K562 (cell line): Measurements from ENCODE around the gene SCO1. TPM values are rescaled to one million over a fixed set of nuclear protein-coding genes. Genes with fewer than 3 reads are reported as not detected.

Source experiments
- ATAC-seq: fragments of 200-7000 bp; cut with Tn5 transposase; 3 replicates; pipeline ENCODE4 v1.9.1; 2020; ENCODE audit warnings: moderate library complexity
- BruUV-seq: library from RNA; stranded (reverse); fragments of 400-500 nt; replicated peaks from 2 replicates; lab custom pipeline; 2021; lab: Mats Ljungman, UMichigan
- CTCF ChIA-PET: fragments of 300-600 bp; formaldehyde crosslinking; extraction: SDS; loops from one replicate; lab custom pipeline; 2021; ENCODE audit warnings: low intra/inter-chr PET ratio; lab: Yijun Ruan, JAX
- POLR2A ChIA-PET: fragments of 300-600, 350-650 bp; sonication (Branson Sonifier 250); formaldehyde crosslinking; extraction: SDS; loops from one replicate; lab custom pipeline; 2021; ENCODE audit warnings: antibody characterized with exemption, inconsistent platforms; lab: Yijun Ruan, JAX
- DNase-seq, 4 experiments: peaks; one replicate each; pipeline versions ENCODE4 v3.0.0 to v3.0.0-alpha.2; 2011 to 2018; ENCODE audit warnings: low spot score in 3 of 4, mixed read lengths in 3 of 4; ENCODE audit errors: extremely low read depth in 1 of 4
- FAIRE-seq: peaks from 2 replicates; lab custom pipeline; 2011; peaks lifted over from hg19 to GRCh38; lab: Jason Lieb, UNC
- H2AFZ ChIP-seq: 2 replicates; pipeline ENCODE4 v1.6.0; 2011; ENCODE audit warnings: low read depth, low read length, control low read depth, inconsistent platforms
- H3K27ac ChIP-seq: fragments of 200-600 bp; 3 replicates; pipeline ENCODE4 v1.8.0; 2011; ENCODE audit warnings: low read depth, mild to moderate bottlenecking, control low read depth, inconsistent platforms, low read length, moderate library complexity, mixed read lengths; ENCODE audit errors: extremely low read depth
- H3K27me3 ChIP-seq, 2 experiments: fragments of 300-600 bp in 1 of 2; 2 replicates in 1 of 2; 3 replicates in 1 of 2; pipeline versions ENCODE4 v1.6.0 to v1.8.0; 2011; ENCODE audit warnings: inconsistent platforms in 2 of 2, low read length in 2 of 2, mild to moderate bottlenecking in 1 of 2, mixed read lengths in 1 of 2, moderate library complexity in 1 of 2; ENCODE audit not compliant: control insufficient read depth in 2 of 2, insufficient read depth in 2 of 2
- H3K36me3 ChIP-seq: fragments of 300-600 bp; 3 replicates; pipeline ENCODE4 v1.8.0; 2011; ENCODE audit warnings: mild to moderate bottlenecking, low read length, inconsistent platforms; ENCODE audit not compliant: control insufficient read depth, insufficient read depth
- H3K4me1 ChIP-seq, 2 experiments: fragments of 200-600 bp in 1 of 2; replicated peaks in 1 of 2; 2 replicates in 1 of 2; 3 replicates in 1 of 2; pipeline versions ENCODE4 v1.5.1 to v1.8.0; 2011; ENCODE audit warnings: inconsistent platforms in 2 of 2, low read length in 2 of 2, mild to moderate bottlenecking in 1 of 2, mixed read lengths in 1 of 2, moderate library complexity in 1 of 2; ENCODE audit not compliant: control insufficient read depth in 2 of 2, insufficient read depth in 2 of 2
- H3K4me2 ChIP-seq: 2 replicates; pipeline ENCODE4 v1.6.1; 2011; ENCODE audit warnings: low read length, control low read depth, inconsistent platforms, mixed read lengths; ENCODE audit not compliant: insufficient read depth
- H3K4me3 ChIP-seq: fragments of 200-600 bp; sonication (generic), shearing (Covaris generic); 2 replicates; pipeline ENCODE4 v1.5.1; 2016; ENCODE audit warnings: control low read depth, inconsistent platforms
- H3K79me2 ChIP-seq: fragments of 200-600 bp; 3 replicates; pipeline ENCODE4 v1.8.0; 2011; ENCODE audit warnings: low read length, inconsistent platforms; ENCODE audit not compliant: control insufficient read depth, insufficient read depth
- H3K9ac ChIP-seq, 2 experiments: 2 replicates each; pipeline versions ENCODE4 v1.6.0 to v1.6.1; 2011; ENCODE audit warnings: low read depth in 2 of 2, low read length in 2 of 2, control low read depth in 1 of 2, inconsistent platforms in 1 of 2, mild to moderate bottlenecking in 1 of 2, mixed read lengths in 1 of 2; ENCODE audit not compliant: insufficient read depth in 1 of 2
- H3K9me1 ChIP-seq: one replicate; pipeline ENCODE4 v1.6.0; 2011; ENCODE audit warnings: inconsistent platforms, mild to moderate bottlenecking, low read length, moderate library complexity; ENCODE audit not compliant: control insufficient read depth, insufficient read depth
- H3K9me3 ChIP-seq: replicated peaks from 2 replicates; pipeline ENCODE4 v1.5.1; 2011; ENCODE audit warnings: low read depth, low read length, inconsistent platforms; ENCODE audit not compliant: control insufficient read depth, insufficient read depth
- H4K20me1 ChIP-seq: replicated peaks from 2 replicates; pipeline ENCODE4 v1.6.1; 2011; ENCODE audit warnings: low read length, inconsistent platforms, mixed read lengths; ENCODE audit not compliant: control insufficient read depth, insufficient read depth
- CHD1 ChIP-seq: fragments of 200-600 bp; sonication (generic); IDR thresholded peaks from one replicate; pipeline ENCODE4 v1.6.1; 2012; ENCODE audit warnings: mild to moderate bottlenecking, moderate library complexity, low read length, inconsistent platforms
- DNMT1 ChIP-seq: fragments of 450-650 bp; IDR thresholded peaks from 2 replicates; pipeline ENCODE4 v1.6.1; 2016; ENCODE audit warnings: antibody characterized with exemption, mild to moderate bottlenecking
- FOXJ2 ChIP-seq: fragments of 200-800 bp; sonication (Bioruptor generic); IDR thresholded peaks from 2 replicates; pipeline ENCODE4 v1.6.1; 2016; ENCODE audit warnings: missing genetic modification characterization, missing compliant biosample characterization
- JUN ChIP-seq, 2 experiments: sonication (generic) in 1 of 2; formaldehyde crosslinking in 1 of 2; IDR thresholded peaks; 2 replicates each; pipeline versions ENCODE4 v1.6.1 to v1.8.0; 2012 to 2022; ENCODE audit warnings: borderline replicate concordance in 2 of 2, mild to moderate bottlenecking in 2 of 2, improper control_type of control experiment in 1 of 2, low read depth in 1 of 2, low read length in 1 of 2, missing genetic modification reagents in 1 of 2
- NR1H2 ChIP-seq: sonication (generic); formaldehyde crosslinking; IDR thresholded peaks from 2 replicates; pipeline ENCODE4 v1.4.0; 2020; ENCODE audit warnings: mild to moderate bottlenecking, missing genetic modification reagents
- RAD21 ChIP-seq, 2 experiments: fragments of 250-450 bp in 1 of 2; fragments of 450-650 bp in 1 of 2; sonication (Bioruptor Pico) in 1 of 2; formaldehyde crosslinking in 1 of 2; IDR thresholded peaks in 1 of 2; conservative IDR thresholded peaks in 1 of 2; 2 replicates each; pipeline versions ENCODE4 v1.4.0 to v1.8.0; 2020 to 2022; ENCODE audit warnings: mild to moderate bottlenecking in 2 of 2, moderate library complexity in 1 of 2
- TBL1XR1 ChIP-seq, 2 experiments: IDR thresholded peaks; 2 replicates each; pipeline ENCODE4 v1.6.1; 2012; ENCODE audit warnings: improper control_type of control experiment in 2 of 2, low read length in 2 of 2, mild to moderate bottlenecking in 1 of 2
- TRIM24 ChIP-seq, 2 experiments: fragments of 450-650 bp; IDR thresholded peaks; 2 replicates each; pipeline ENCODE4 v1.6.1; 2016
- ZC3H11A ChIP-seq: IDR thresholded peaks from 2 replicates; pipeline ENCODE4 v1.6.1; 2012; ENCODE audit warnings: low read depth, low read length, improper control_type of control experiment
- WGBS: fragments of 100-300 bp; shearing (Covaris generic); methylation state at CpG from one replicate; pipeline ENCODE4 v1.1.6; 2016; ENCODE audit warnings: low coverage, mixed read lengths; ENCODE audit not compliant: insufficient coverage; ENCODE audit errors: missing lambda C conversion rate; 5-methylcytosine and 5-hydroxymethylcytosine counted together
- in situ Hi-C: fragments of 300-500 bp; cut with MboI; formaldehyde crosslinking; loops from 4 replicates; pipeline ENCODE4 v1.15.0; 2018; ENCODE audit warnings: inconsistent platforms, mixed read lengths
- intact Hi-C: fragments of 100-400 bp; cut with micrococcal nuclease; formaldehyde crosslinking; loops from 2 replicates; pipeline ENCODE4 v1.14.2; 2022
- polyA plus RNA-seq, 8 experiments: library from polyadenylated mRNA; depleted of rRNA in 4 of 8; stranded (reverse) in 5 of 8; unstranded in 3 of 8; fragments of >200 nt; fragmentation: Nextera tagmentation in 2 of 8; fragmentation: Illumina TruSeq in 1 of 8; extraction: Ambion mirVana in 2 of 8; extraction: Trizol in 1 of 8; gene quantifications; 2 replicates each; pipeline versions ENCODE4 v1.2.1 to v1.2.3, GENCODE V29; 2011 to 2014; ENCODE audit warnings: inconsistent platforms in 1 of 8, missing spikeins in 1 of 8
- total RNA-seq, 7 experiments: library from RNA; depleted of rRNA in 6 of 7; stranded (reverse); fragments of >200 nt in 6 of 7; fragmentation: Illumina TruSeq in 2 of 7; extraction: Trizol in 2 of 7; gene quantifications; 2 replicates each; pipeline versions ENCODE4 v1.2.1 to v1.2.3, GENCODE V29; 2011 to 2021; ENCODE audit warnings: low replicate concordance in 1 of 7

SCO1 gene
- total and polyA plus RNA-seq, 9 of the 15 experiments (the other 6 are each of a cell fraction or from before 2014, with no cell fraction given) = 7.1 to 40.9 (median 22.1) TPM

GRCh38 chr17:10648381-10648780, 49.0 kb downstream of the SCO1 start:
- Histone ChIP-seq H2AFZ (no peak overlapping the region), H3K27ac (no peak overlapping the region), H3K9me3 (no peaks in the 10 kb centered on the region), H4K20me1 (no peaks in the 10 kb centered on the region), H3K4me1 (no peaks in the 10 kb centered on the region), H3K4me3 (no peak overlapping the region), H3K27me3 (peaks cover 0 to 5% of the 10 kb centered on the region in 2 experiments; a peak in 2 of 5 replicates), H3K36me3 (no peaks in the 10 kb centered on the region), H3K9me1 (no peaks in the 10 kb centered on the region), H3K4me2 (no peak overlapping the region), H3K79me2 (no peaks in the 10 kb centered on the region), H3K9ac (no peak overlapping the region)
- ATAC-seq (no peak), DNase-seq (no peak), FAIRE-seq (no peak)
- 10% methylated on average over 4 of the region's 5 CpGs for WGBS
- in situ Hi-C loops = loop anchor here (10.0 kb wide), 1 partner anchor 196 kb away; no protein-coding TSS in a partner anchor
- ChIA-PET POLR2A (no interaction called here), CTCF (no interaction called here)
- TF ChIP-seq NR1H2 (CRISPR knock-in tag) (no peak), TRIM24 (IDR thresholded peaks at IDR 0.05) (no peak), DNMT1 (no peak), FOXJ2 (tag) (no peak), CHD1 (no peak), JUN (IDR thresholded peaks at IDR 0.05; ENCODE audit: borderline replicate concordance, low read depth, low read length) (no peak), JUN (CRISPR knock-in tag; IDR thresholded peaks at IDR 0.05; ENCODE audit: borderline replicate concordance) (no peak), ZC3H11A (no peak), RAD21 (CRISPR knock-in tag; conservative IDR thresholded peaks at IDR 0.05 in 1 of 2, IDR thresholded peaks at IDR 0.05 in 1 of 2) (no peak), TBL1XR1 (IDR thresholded peaks at IDR 0.05; ENCODE audit: low read length in 2 of 2) (no peak)
- no TSS peak for BruUV-seq
- intact Hi-C loops = no loop called here
